ENCODE data around the gene CBLL1. TPM values are rescaled to one million over a fixed set of nuclear protein-coding genes. Genes with fewer than 3 reads are reported as not detected.

CBLL1 gene
- total and polyA plus RNA-seq, 2 experiments from 2014 or later: 31.1 to 67.4 TPM

DNA sequence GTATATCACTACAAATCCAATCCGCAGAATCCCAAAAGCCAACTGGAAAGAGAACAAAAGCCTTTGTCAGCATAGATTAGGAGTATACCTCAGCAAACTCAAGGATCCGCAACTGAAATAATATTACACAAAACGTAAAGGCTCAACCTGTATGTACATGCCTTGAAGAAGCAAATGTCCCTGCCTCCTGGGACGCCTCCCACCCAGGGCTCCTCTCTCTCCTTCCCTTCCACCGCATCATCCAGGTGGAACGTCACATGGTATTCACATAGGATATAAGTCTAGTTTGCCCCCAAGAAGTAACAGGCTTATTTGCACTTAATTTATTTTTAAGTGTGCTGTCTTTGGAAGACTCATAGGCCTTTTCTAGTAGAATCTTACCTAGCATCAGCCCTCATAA lies 45.7 kb downstream of the CBLL1 start (continued):
- no peak for TF ChIP-seq ZNF331 (CRISPR knock-in tag; IDR thresholded peaks at IDR 0.05; ENCODE audit: low read depth)
- TF ChIP-seq EZH2phosphoT487 (IDR thresholded peaks at IDR 0.05; ENCODE audit: unreplicated experiment): no peak
- no peak for TF ChIP-seq POLR2AphosphoS5 (IDR thresholded peaks at IDR 0.05; ENCODE audit: low read depth)
- no peak for TF ChIP-seq EZH2 (IDR thresholded peaks at IDR 0.05; ENCODE audit: low read depth, unreplicated experiment)
- TF ChIP-seq, protein P1, sequence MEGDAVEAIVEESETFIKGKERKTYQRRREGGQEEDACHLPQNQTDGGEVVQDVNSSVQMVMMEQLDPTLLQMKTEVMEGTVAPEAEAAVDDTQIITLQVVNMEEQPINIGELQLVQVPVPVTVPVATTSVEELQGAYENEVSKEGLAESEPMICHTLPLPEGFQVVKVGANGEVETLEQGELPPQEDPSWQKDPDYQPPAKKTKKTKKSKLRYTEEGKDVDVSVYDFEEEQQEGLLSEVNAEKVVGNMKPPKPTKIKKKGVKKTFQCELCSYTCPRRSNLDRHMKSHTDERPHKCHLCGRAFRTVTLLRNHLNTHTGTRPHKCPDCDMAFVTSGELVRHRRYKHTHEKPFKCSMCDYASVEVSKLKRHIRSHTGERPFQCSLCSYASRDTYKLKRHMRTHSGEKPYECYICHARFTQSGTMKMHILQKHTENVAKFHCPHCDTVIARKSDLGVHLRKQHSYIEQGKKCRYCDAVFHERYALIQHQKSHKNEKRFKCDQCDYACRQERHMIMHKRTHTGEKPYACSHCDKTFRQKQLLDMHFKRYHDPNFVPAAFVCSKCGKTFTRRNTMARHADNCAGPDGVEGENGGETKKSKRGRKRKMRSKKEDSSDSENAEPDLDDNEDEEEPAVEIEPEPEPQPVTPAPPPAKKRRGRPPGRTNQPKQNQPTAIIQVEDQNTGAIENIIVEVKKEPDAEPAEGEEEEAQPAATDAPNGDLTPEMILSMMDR (conservative IDR thresholded peaks at IDR 0.05; ENCODE audit: low read depth in 2 of 2): no peak
- no peak for TF ChIP-seq NANOG (IDR thresholded peaks at IDR 0.05; ENCODE audit: borderline replicate concordance)
- TF ChIP-seq, protein P2, sequence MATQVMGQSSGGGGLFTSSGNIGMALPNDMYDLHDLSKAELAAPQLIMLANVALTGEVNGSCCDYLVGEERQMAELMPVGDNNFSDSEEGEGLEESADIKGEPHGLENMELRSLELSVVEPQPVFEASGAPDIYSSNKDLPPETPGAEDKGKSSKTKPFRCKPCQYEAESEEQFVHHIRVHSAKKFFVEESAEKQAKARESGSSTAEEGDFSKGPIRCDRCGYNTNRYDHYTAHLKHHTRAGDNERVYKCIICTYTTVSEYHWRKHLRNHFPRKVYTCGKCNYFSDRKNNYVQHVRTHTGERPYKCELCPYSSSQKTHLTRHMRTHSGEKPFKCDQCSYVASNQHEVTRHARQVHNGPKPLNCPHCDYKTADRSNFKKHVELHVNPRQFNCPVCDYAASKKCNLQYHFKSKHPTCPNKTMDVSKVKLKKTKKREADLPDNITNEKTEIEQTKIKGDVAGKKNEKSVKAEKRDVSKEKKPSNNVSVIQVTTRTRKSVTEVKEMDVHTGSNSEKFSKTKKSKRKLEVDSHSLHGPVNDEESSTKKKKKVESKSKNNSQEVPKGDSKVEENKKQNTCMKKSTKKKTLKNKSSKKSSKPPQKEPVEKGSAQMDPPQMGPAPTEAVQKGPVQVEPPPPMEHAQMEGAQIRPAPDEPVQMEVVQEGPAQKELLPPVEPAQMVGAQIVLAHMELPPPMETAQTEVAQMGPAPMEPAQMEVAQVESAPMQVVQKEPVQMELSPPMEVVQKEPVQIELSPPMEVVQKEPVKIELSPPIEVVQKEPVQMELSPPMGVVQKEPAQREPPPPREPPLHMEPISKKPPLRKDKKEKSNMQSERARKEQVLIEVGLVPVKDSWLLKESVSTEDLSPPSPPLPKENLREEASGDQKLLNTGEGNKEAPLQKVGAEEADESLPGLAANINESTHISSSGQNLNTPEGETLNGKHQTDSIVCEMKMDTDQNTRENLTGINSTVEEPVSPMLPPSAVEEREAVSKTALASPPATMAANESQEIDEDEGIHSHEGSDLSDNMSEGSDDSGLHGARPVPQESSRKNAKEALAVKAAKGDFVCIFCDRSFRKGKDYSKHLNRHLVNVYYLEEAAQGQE (IDR thresholded peaks at IDR 0.05; ENCODE audit: unreplicated experiment): no peak

DNA sequence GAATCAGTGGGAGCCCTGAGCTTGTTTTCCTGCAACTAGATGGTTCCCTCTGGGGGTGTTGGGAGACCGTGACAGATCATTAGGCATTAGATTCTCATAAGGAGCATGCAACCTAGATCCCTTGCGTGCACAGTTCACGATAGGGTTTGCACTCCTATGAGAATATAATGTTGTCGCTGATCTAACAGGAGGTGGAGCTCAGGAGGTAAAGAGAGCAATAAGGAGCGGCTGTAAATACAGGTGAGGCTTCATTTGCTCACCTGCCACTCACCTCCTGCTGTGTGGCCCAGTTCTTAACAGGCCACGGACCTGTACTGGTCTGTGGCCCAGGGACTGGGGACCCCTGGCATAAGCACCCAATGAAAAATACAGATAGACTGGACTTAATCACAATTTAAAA lies 48.4 kb downstream of the CBLL1 start:
- H3K27me3 ChIP-seq (ENCODE audit: insufficient read depth): no peaks in the 10 kb centered on the region
- DNase-seq (ENCODE audit: low spot score): no peak
- no peak overlapping the region for H3K4me3 Mint-ChIP-seq
- H3K4me1 Mint-ChIP-seq: peaks cover 19% of the 10 kb centered on the region
- H3K4me1 ChIP-seq (ENCODE audit: insufficient read depth): peaks cover 11% of the 10 kb centered on the region
- H3K27ac Mint-ChIP-seq: no peak overlapping the region
- no peaks in the 10 kb centered on the region for H3K36me3 Mint-ChIP-seq (ENCODE audit: low read depth)
- no peak overlapping the region for H2AFZ ChIP-seq
- no peaks in the 10 kb centered on the region for H3K36me3 ChIP-seq (ENCODE audit: insufficient read depth)
- H3K4me2 ChIP-seq: no peak overlapping the region
- ATAC-seq: no peak
- H3K79me2 ChIP-seq (replicated peaks; ENCODE audit: insufficient read depth): no peaks in the 10 kb centered on the region
- H3K4me3 ChIP-seq: no peak overlapping the region
- no peaks in the 10 kb centered on the region for H3F3A ChIP-seq (replicated peaks; ENCODE audit: low read depth)
- no peaks in the 10 kb centered on the region; the same call in 2 of the 3 replicates for H3K9me3 Mint-ChIP-seq
- H3K9me2 ChIP-seq (ENCODE audit: insufficient read depth): no peaks in the 10 kb centered on the region; the same call in 1 of the 2 replicates
- H4K20me1 ChIP-seq (replicated peaks; ENCODE audit: insufficient read depth): no peaks in the 10 kb centered on the region
- H3K27ac ChIP-seq (ENCODE audit: low read depth): no peak overlapping the region
- H3K27me3 Mint-ChIP-seq (ENCODE audit: insufficient read depth, low read depth, poor library complexity): no peaks in the 10 kb centered on the region
- TF ChIP-seq ZNF331 (CRISPR knock-in tag; IDR thresholded peaks at IDR 0.05; ENCODE audit: low read depth): no peak
- TF ChIP-seq, protein P1 (conservative IDR thresholded peaks at IDR 0.05; ENCODE audit: low read depth in 2 of 2): no peak
- no peak for TF ChIP-seq ZNF114 (CRISPR knock-in tag; IDR thresholded peaks at IDR 0.05)
- no peak for TF ChIP-seq CREB1 (CRISPR knock-in tag; IDR thresholded peaks at IDR 0.05; ENCODE audit: low read depth)
- TF ChIP-seq, protein P3, sequence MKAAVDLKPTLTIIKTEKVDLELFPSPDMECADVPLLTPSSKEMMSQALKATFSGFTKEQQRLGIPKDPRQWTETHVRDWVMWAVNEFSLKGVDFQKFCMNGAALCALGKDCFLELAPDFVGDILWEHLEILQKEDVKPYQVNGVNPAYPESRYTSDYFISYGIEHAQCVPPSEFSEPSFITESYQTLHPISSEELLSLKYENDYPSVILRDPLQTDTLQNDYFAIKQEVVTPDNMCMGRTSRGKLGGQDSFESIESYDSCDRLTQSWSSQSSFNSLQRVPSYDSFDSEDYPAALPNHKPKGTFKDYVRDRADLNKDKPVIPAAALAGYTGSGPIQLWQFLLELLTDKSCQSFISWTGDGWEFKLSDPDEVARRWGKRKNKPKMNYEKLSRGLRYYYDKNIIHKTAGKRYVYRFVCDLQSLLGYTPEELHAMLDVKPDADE (IDR thresholded peaks at IDR 0.05): no peak
- TF ChIP-seq, protein P2 (IDR thresholded peaks at IDR 0.05; ENCODE audit: unreplicated experiment): no peak
- no peak for TF ChIP-seq STAT1 (IDR thresholded peaks at IDR 0.05; ENCODE audit: unreplicated experiment)
- TF ChIP-seq NANOG (IDR thresholded peaks at IDR 0.05; ENCODE audit: borderline replicate concordance): no peak
- TF ChIP-seq EZH2 (IDR thresholded peaks at IDR 0.05; ENCODE audit: low read depth, unreplicated experiment): no peak
- TF ChIP-seq POLR2AphosphoS5 (IDR thresholded peaks at IDR 0.05; ENCODE audit: low read depth): no peak

All from GM23338 (cell line).